Prostate gland (tissue), 2 donors: ENCODE data around the gene FAM216B. TPM values are rescaled to one million over a fixed set of nuclear protein-coding genes. Genes with fewer than 3 reads are reported as not detected.

Experiments
- DNase-seq: peaks from one replicate; pipeline ENCODE4 v3.0.0-alpha.2; 2019; ENCODE audit warnings: low spot score
- H3K27ac ChIP-seq, 2 donors: fragments of 200-600 bp; sonication (generic); 2 replicates each; pipeline ENCODE4 v1.5.1; 2017 to 2019
- H3K27me3 ChIP-seq: fragments of 200-600 bp; sonication (generic); replicated peaks from 2 replicates; pipeline ENCODE4 v1.5.1; 2019; ENCODE audit not compliant: insufficient read depth
- H3K36me3 ChIP-seq, 2 donors: fragments of 200-600 bp; sonication (generic); 1 replicate in 1 of 2; 2 replicates in 1 of 2; pipeline versions ENCODE4 v1.5.1 to v1.8.1; 2017 to 2019
- H3K4me1 ChIP-seq: fragments of 200-600 bp; sonication (generic); replicated peaks from 2 replicates; pipeline ENCODE4 v1.5.1; 2019
- H3K4me3 ChIP-seq, 2 donors: fragments of 200-600 bp; sonication (generic); 2 replicates each; pipeline ENCODE4 v1.5.1; 2017 to 2019
- H3K9me3 ChIP-seq: fragments of 200-600 bp; sonication (generic); 2 replicates; pipeline ENCODE4 v1.5.1; 2017
- POLR2A ChIP-seq: fragments of 450-650 bp; IDR thresholded peaks from one replicate; pipeline ENCODE4 v1.6.1; 2016; ENCODE audit warnings: antibody characterized with exemption, mild to moderate bottlenecking
- POLR2AphosphoS5 ChIP-seq: sonication (generic); formaldehyde crosslinking; IDR thresholded peaks from one replicate; pipeline ENCODE4 v1.6.1; 2017; ENCODE audit warnings: antibody characterized with exemption
- WGBS: methylation state at CpG from one replicate; pipeline ENCODE4 v1.1.5; 2018; 5-methylcytosine and 5-hydroxymethylcytosine counted together
- intact Hi-C: fragments of 100-400 bp; cut with DNase I; formaldehyde crosslinking; loops from one replicate; pipeline ENCODE4 v1.14.2; 2022
- total RNA-seq, 2 donors: library from RNA; depleted of rRNA; stranded (reverse); fragments of >200 nt; gene quantifications; one replicate each; pipeline ENCODE4 v1.1.0, GENCODE V29; 2016
- TF ChIP-seq, protein P1 (sequence below), 4 experiments: fragments of 200-600 bp in 2 of 4; fragments of 450-650 bp in 2 of 4; sonication (generic) in 2 of 4; IDR thresholded peaks; 1 replicate in 3 of 4; 2 replicates in 1 of 4; pipeline ENCODE4 v1.5.1; 2016 to 2019; ENCODE audit warnings: antibody characterized with exemption in 4 of 4, mild to moderate bottlenecking in 2 of 4, moderate library complexity in 2 of 4

The FAM216B gene
- total RNA-seq, 2 donors from 2014 or later: not detected

DNA sequence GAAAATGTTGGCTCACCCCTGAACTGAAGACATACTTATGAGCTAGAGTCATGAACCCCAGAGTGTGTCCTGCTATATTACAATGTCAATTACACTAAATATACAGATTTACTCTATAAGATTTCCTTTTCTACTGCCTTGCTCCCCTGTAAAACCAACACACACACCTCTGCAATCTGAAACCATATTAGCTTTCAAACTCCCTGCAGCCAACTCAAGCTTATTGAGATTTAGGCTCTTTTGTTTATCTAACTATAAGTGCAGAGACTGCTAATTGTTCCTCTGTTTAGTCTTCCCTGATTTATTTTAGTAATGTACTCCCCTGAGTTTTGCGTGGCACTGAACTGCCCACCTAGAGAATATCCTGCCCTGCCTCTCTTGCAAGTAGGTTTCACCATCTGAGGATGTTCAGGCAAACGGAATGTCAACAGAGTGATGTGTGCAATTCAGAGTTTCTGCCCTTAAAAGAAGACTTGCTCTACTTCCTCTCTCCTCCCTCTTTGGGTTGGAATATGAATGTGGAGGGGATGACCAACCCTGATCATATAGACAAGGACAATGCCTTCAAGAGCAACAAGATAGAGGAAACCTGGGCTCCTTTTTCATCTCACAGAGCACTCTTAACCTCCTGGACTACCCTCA, 22.3 kb downstream of the FAM216B start:
- no peak overlapping the region for H3K27ac ChIP-seq
- H3K4me3 ChIP-seq: no peak overlapping the region
- DNase-seq: no peak
- TF ChIP-seq POLR2AphosphoS5: no peak
- TF ChIP-seq, protein P1, sequence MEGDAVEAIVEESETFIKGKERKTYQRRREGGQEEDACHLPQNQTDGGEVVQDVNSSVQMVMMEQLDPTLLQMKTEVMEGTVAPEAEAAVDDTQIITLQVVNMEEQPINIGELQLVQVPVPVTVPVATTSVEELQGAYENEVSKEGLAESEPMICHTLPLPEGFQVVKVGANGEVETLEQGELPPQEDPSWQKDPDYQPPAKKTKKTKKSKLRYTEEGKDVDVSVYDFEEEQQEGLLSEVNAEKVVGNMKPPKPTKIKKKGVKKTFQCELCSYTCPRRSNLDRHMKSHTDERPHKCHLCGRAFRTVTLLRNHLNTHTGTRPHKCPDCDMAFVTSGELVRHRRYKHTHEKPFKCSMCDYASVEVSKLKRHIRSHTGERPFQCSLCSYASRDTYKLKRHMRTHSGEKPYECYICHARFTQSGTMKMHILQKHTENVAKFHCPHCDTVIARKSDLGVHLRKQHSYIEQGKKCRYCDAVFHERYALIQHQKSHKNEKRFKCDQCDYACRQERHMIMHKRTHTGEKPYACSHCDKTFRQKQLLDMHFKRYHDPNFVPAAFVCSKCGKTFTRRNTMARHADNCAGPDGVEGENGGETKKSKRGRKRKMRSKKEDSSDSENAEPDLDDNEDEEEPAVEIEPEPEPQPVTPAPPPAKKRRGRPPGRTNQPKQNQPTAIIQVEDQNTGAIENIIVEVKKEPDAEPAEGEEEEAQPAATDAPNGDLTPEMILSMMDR (IDR thresholded peaks at IDR 0.05): no peak
- TF ChIP-seq POLR2A: no peak
- intact Hi-C loops: no loop called here
- H3K4me1 ChIP-seq: no peaks in the 10 kb centered on the region
- no peaks in the 10 kb centered on the region for H3K9me3 ChIP-seq
- WGBS: 31% methylated on average over 2 of the region's 2 CpGs
- H3K27me3 ChIP-seq: no peaks in the 10 kb centered on the region
- H3K36me3 ChIP-seq: no peaks in the 10 kb centered on the region

DNA sequence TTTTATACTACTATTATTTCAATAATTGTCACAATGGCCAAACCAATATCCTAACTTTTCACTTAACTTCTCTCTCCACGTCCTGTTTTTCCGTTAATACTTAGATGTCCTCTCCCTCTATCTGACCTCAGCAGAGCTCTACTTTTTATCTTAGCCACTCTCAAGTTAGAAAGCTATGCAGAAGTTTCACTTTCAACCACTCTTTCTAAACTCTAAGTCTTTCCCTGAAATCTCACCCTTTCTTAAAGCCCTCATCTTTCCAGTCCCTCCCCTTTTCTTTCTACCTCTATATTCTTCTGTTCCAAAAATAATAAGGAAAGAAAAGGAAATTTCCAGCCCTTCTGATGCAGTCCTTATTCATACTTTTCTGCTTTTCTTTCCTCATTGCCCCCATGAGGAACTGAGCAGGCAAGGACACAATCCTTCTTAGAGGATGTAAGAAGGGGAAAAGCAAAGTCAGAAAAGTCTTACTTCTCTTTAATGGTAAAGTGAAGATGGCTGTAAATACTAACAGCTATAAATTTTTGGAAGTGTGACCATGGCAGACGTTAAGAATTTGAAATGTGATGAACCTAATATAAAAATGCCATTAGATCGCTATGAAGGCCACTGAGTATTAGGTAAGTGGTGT, 23.0 kb downstream of the FAM216B start:
- H3K4me1 ChIP-seq: no peaks in the 10 kb centered on the region
- no peaks in the 10 kb centered on the region for H3K9me3 ChIP-seq
- DNase-seq: no peak
- no peaks in the 10 kb centered on the region for H3K36me3 ChIP-seq
- no peak overlapping the region for H3K4me3 ChIP-seq
- 67% methylated on average over 4 of the region's 4 CpGs for WGBS
- TF ChIP-seq POLR2AphosphoS5 (no peak), POLR2A (no peak)
- TF ChIP-seq, protein P1 (IDR thresholded peaks at IDR 0.05): no peak
- H3K27ac ChIP-seq: no peak overlapping the region
- no peaks in the 10 kb centered on the region for H3K27me3 ChIP-seq
- intact Hi-C loops: no loop called here

DNA sequence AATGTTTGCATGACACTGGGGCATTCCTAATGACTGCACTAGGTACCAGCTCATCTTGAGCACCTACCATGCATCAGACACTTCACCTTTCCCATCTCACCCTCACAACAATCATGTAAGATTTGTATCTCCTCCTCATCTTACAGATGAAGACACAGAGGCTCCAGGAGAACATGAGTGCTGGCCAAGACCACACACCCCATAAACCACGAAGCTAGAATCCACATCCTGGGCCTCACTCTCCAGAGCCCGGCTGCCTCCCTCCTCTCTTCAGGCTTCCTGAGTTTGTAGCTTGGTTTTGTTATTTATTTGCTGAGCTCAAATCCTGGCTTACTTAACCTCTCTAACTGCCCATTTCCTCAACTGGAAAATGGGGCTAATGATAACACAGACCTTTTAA, 25.9 kb downstream of the FAM216B start:
- TF ChIP-seq, protein P1 (IDR thresholded peaks at IDR 0.05): no peak
- Histone ChIP-seq H3K27ac (no peak overlapping the region), H3K36me3 (no peaks in the 10 kb centered on the region), H3K9me3 (no peaks in the 10 kb centered on the region), H3K27me3 (no peaks in the 10 kb centered on the region), H3K4me3 (no peak overlapping the region), H3K4me1 (no peaks in the 10 kb centered on the region)
- DNase-seq: no peak
- WGBS: 39% methylated on average over 2 of the region's 2 CpGs
- intact Hi-C loops: no loop called here

DNA sequence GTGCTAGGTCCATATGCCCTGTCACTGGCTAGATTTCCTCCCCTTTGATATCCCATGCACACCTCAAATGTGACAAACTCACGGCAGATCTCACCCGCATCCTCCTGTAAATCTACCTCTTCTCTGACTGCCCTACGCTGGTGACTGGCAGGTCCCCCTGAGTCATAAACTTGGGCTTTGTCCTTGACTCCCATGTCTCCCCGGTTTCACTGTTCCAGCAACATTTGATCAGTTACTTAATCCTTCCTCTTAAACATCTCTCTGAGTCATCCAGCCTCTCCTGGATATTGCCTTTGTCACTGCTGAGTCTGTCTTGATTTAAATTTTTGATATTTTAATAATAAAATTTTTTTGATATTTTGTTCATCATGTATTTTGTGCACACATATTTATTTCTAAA, 26.5 kb downstream of the FAM216B start:
- intact Hi-C loops: no loop called here
- DNase-seq: no peak
- Histone ChIP-seq H3K27ac (no peak overlapping the region), H3K36me3 (no peaks in the 10 kb centered on the region), H3K4me3 (no peak overlapping the region), H3K4me1 (no peaks in the 10 kb centered on the region), H3K27me3 (no peaks in the 10 kb centered on the region), H3K9me3 (no peaks in the 10 kb centered on the region)
- WGBS: 50% methylated on average over 4 of the region's 4 CpGs
- no peak for TF ChIP-seq POLR2AphosphoS5
- no peak for TF ChIP-seq POLR2A
- TF ChIP-seq, protein P1 (IDR thresholded peaks at IDR 0.05): no peak

DNA sequence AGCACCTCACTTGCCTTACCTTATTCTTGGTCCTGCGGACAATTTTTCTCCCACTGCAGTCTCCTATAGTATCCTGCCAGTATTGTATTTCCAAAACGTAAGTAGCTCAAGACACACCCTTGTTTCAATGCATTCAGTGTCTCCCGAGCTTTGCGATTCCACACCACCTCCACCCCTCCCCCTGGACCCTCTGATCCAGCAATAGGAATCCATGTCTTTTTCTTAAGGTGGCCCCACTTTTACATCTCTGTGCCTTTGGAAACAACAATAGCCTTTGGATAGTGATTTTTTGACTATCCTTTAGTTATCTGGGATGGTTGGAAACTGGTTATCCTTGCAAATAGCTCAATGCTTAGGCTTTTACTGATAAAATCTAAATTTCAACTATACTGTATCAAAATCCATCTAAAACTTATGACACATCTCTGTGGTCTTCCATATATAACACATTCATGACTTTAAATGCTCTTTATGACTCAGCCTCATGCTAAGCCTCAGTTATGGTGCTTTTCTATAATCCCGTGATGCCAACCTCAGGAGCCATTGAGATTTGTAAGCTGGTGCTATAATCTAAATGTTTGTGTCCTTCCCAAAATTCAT, 27.1 kb downstream of the FAM216B start:
- Histone ChIP-seq H3K27ac (no peak overlapping the region), H3K9me3 (no peaks in the 10 kb centered on the region), H3K27me3 (no peaks in the 10 kb centered on the region), H3K4me3 (no peak overlapping the region), H3K4me1 (no peaks in the 10 kb centered on the region), H3K36me3 (no peaks in the 10 kb centered on the region)
- DNase-seq: no peak
- intact Hi-C loops: no loop called here
- TF ChIP-seq POLR2AphosphoS5 (no peak), POLR2A (no peak)
- TF ChIP-seq, protein P1 (IDR thresholded peaks at IDR 0.05): no peak
- WGBS: 65% methylated on average over 5 of the region's 5 CpGs
